ENCODE data around the gene FANCE. TPM values are rescaled to one million over a fixed set of nuclear protein-coding genes. Genes with fewer than 3 reads are reported as not detected.

FANCE gene
- total RNA-seq, 1 donor from 2014 or later: 7.8 TPM

GRCh38 chr6:35415065-35415891, 36.9 kb upstream of the FANCE start:
- Mint-ChIP-seq H3K27ac (ENCODE audit: unreplicated experiment) (peak overlapping the region; percentile 69), H3K4me1 (ENCODE audit: unreplicated experiment) (peaks cover 27% of the 10 kb centered on the region), H3K36me3 (ENCODE audit: unreplicated experiment) (peaks cover 14% of the 10 kb centered on the region), H3K27me3 (ENCODE audit: unreplicated experiment) (no peaks in the 10 kb centered on the region), H3K9me3 (ENCODE audit: unreplicated experiment) (no peaks in the 10 kb centered on the region), H3K4me3 (ENCODE audit: unreplicated experiment) (no peak overlapping the region)
- no peak for DNase-seq (ENCODE audit: extremely low spot score, unreplicated experiment)
- TF ChIP-seq CTCF (IDR thresholded peaks at IDR 0.05): peak; percentile 67

- Mint-ChIP-seq H3K4me3 (ENCODE audit: unreplicated experiment) (no peak overlapping the region), H3K27me3 (ENCODE audit: unreplicated experiment) (no peaks in the 10 kb centered on the region), H3K4me1 (ENCODE audit: unreplicated experiment) (peaks cover 32% of the 10 kb centered on the region), H3K27ac (ENCODE audit: unreplicated experiment) (no peak overlapping the region), H3K9me3 (ENCODE audit: unreplicated experiment) (no peaks in the 10 kb centered on the region), H3K36me3 (ENCODE audit: unreplicated experiment) (peaks cover 11% of the 10 kb centered on the region)
- DNase-seq (ENCODE audit: extremely low spot score, unreplicated experiment): no peak
- TF ChIP-seq CTCF (IDR thresholded peaks at IDR 0.05): no peak
Observed at GRCh38 chr6:35417979-35418661, 34.0 kb upstream of the FANCE start.

GRCh38 chr6:35419417-35419816, 32.7 kb upstream of the FANCE start:
- Mint-ChIP-seq H3K36me3 (ENCODE audit: unreplicated experiment) (peaks cover 7% of the 10 kb centered on the region), H3K27me3 (ENCODE audit: unreplicated experiment) (no peaks in the 10 kb centered on the region), H3K4me1 (ENCODE audit: unreplicated experiment) (peaks cover 34% of the 10 kb centered on the region), H3K9me3 (ENCODE audit: unreplicated experiment) (no peaks in the 10 kb centered on the region), H3K4me3 (ENCODE audit: unreplicated experiment) (no peak overlapping the region), H3K27ac (ENCODE audit: unreplicated experiment) (peak overlapping the region; percentile 24)
- peak; percentile 60 for TF ChIP-seq CTCF (IDR thresholded peaks at IDR 0.05)
- no peak for DNase-seq (ENCODE audit: extremely low spot score, unreplicated experiment)

- TF ChIP-seq CTCF (IDR thresholded peaks at IDR 0.05): no peak
- peaks cover 37% of the 10 kb centered on the region for H3K4me1 Mint-ChIP-seq (ENCODE audit: unreplicated experiment)
- H3K36me3 Mint-ChIP-seq (ENCODE audit: unreplicated experiment): peaks cover 10% of the 10 kb centered on the region
- no peaks in the 10 kb centered on the region for H3K27me3 Mint-ChIP-seq (ENCODE audit: unreplicated experiment)
- DNase-seq (ENCODE audit: extremely low spot score, unreplicated experiment): no peak
- peak overlapping the region; percentile 24 for H3K27ac Mint-ChIP-seq (ENCODE audit: unreplicated experiment)
- H3K4me3 Mint-ChIP-seq (ENCODE audit: unreplicated experiment): no peak overlapping the region
- no peaks in the 10 kb centered on the region for H3K9me3 Mint-ChIP-seq (ENCODE audit: unreplicated experiment)
Observed at GRCh38 chr6:35419961-35420360, 32.2 kb upstream of the FANCE start.

- H3K4me3 Mint-ChIP-seq (ENCODE audit: unreplicated experiment): no peak overlapping the region
- DNase-seq (ENCODE audit: extremely low spot score, unreplicated experiment): no peak
- H3K36me3 Mint-ChIP-seq (ENCODE audit: unreplicated experiment): peaks cover 19% of the 10 kb centered on the region
- no peaks in the 10 kb centered on the region for H3K27me3 Mint-ChIP-seq (ENCODE audit: unreplicated experiment)
- TF ChIP-seq CTCF (IDR thresholded peaks at IDR 0.05): no peak
- peak overlapping the region; percentile 92 for H3K27ac Mint-ChIP-seq (ENCODE audit: unreplicated experiment)
- H3K9me3 Mint-ChIP-seq (ENCODE audit: unreplicated experiment): no peaks in the 10 kb centered on the region
- peaks cover 57% of the 10 kb centered on the region for H3K4me1 Mint-ChIP-seq (ENCODE audit: unreplicated experiment)
Observed at GRCh38 chr6:35425284-35425683, 26.9 kb upstream of the FANCE start.
